AG10803 (cell line): ENCODE results near the gene ALG14.
"Not testable (repeated sequence)": the region's sequence is repeated elsewhere in the genome, so short reads cannot be mapped to it uniquely, and the experiment has no call there.

Source experiments
- DNase-seq: peaks from one replicate; pipeline ENCODE4 v3.0.0; 2010; ENCODE audit warnings: low read depth
- H3K4me3 ChIP-seq: 2 replicates; pipeline ENCODE4 v1.5.1; 2011; ENCODE audit warnings: mild to moderate bottlenecking, low read length, control low read depth
- TF ChIP-seq, protein P1 (sequence below): conservative IDR thresholded peaks from 2 replicates; pipeline ENCODE4 v1.5.1; 2011; ENCODE audit warnings: mild to moderate bottlenecking, low read length, control low read depth, inconsistent platforms

Gene ALG14

DNA sequence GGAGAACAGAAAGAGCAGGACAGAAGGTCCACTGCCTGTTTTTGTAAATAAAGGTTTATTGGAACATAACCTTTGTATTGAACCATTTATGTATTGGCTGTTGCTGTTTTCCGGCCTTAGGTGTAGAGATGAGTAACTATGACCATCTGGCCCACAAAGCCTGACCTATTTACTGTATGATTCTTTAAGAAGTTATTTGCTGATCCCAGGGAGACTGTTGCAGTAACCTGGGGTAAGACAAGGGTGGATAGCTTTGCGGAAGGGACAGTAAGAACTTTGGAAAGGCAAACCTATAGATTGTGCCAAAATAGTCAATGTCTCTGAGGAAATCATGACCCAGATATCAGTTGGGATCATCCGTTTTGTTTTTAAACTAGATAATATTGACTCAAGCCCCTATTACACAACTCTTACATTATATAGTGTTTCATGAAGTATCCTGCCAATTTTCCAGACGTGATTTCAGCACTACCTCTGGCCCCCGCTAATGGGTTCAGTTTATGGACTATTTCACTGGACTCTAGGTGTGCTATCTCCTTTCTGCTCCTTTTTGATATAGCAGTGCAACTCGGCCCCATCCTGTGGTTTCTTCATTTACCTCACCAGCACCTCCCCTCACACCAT, 23.6 kb upstream of the ALG14 start:
- no peak for DNase-seq
- no peak overlapping the region for H3K4me3 ChIP-seq
- TF ChIP-seq, protein P1, sequence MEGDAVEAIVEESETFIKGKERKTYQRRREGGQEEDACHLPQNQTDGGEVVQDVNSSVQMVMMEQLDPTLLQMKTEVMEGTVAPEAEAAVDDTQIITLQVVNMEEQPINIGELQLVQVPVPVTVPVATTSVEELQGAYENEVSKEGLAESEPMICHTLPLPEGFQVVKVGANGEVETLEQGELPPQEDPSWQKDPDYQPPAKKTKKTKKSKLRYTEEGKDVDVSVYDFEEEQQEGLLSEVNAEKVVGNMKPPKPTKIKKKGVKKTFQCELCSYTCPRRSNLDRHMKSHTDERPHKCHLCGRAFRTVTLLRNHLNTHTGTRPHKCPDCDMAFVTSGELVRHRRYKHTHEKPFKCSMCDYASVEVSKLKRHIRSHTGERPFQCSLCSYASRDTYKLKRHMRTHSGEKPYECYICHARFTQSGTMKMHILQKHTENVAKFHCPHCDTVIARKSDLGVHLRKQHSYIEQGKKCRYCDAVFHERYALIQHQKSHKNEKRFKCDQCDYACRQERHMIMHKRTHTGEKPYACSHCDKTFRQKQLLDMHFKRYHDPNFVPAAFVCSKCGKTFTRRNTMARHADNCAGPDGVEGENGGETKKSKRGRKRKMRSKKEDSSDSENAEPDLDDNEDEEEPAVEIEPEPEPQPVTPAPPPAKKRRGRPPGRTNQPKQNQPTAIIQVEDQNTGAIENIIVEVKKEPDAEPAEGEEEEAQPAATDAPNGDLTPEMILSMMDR: no peak

DNA sequence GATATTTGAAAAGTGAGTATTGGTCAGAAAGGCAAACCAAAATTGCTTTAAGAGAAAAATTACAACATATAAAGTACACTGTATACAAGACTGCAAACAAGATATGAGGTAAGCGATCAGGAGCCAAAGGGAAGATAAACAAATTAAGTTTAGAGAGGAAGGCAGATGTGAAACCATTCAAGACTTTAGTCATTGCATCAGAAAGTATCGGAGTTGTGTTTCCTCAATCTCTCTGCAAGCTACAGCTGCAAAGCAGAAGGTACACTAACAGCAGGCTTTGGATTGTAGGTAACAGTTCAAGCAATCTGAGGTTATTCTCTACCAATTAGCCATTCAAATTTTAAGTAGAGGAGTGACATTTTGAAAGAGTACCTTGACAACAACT, 23.1 kb upstream of the ALG14 start:
- no peak overlapping the region for H3K4me3 ChIP-seq
- no peak for DNase-seq
- TF ChIP-seq, protein P1: no peak

DNA sequence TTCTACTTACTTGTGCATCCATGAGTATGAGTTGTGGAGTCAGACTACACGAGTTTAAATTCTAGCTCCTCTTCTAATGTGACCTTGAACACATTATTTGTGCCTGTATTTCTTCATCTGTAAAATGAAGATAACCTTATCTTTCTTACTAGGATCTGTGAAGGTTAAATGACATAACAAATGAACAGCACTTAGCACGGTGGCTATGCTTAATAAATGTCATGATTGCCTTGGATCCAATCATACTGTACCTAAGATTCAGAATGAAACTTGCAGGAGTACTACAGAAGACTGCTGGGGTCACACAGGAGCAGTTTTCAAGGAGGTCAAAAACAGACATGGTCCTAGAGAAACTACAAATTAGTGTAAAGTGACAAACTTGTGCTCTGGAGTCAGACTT, 22.2 kb upstream of the ALG14 start:
- H3K4me3 ChIP-seq: no peak overlapping the region
- no peak for DNase-seq
- TF ChIP-seq, protein P1: no peak

DNA sequence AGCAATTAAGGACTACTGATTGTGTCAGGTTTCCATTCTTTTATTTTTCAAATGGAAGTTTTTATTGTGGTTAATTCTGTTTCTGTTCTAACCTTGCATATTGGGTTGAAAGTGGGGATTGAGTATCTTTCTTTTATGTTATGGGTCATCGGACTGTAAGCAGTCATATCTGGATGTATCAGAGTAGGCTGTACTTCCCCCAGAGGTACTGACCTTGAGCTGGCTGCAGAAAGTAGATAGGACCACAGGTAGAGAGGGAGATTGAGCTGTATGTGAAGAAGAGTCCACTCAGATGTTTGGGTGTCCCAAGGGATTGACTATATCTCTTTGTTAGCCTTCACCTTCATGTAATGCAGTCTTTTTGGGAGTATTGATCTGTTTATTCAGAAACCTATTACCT, 20.5 kb upstream of the ALG14 start:
- H3K4me3 ChIP-seq: no peak overlapping the region
- TF ChIP-seq, protein P1: no peak
- no peak for DNase-seq

DNA sequence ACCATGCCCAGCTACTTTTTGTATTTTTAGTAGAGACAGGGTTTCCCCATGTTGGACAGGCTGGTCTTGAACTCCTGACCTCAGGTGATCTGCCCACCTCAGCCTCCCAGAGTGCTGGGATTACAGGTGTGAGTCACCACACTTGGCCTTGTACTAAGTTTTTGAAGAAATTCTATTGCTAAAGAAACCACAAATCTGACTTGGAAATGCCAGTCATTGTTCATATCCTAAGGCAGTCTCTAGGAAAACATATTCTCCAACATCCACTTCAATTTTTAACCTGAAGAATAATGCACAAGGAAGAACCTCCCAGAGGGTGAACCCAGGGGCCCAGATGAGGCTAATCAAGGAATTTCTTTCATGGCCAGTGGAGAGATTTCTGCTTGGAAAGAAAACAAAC, 20.1 kb upstream of the ALG14 start:
- DNase-seq, H3K4me3 ChIP-seq: not testable (repeated sequence)

DNA sequence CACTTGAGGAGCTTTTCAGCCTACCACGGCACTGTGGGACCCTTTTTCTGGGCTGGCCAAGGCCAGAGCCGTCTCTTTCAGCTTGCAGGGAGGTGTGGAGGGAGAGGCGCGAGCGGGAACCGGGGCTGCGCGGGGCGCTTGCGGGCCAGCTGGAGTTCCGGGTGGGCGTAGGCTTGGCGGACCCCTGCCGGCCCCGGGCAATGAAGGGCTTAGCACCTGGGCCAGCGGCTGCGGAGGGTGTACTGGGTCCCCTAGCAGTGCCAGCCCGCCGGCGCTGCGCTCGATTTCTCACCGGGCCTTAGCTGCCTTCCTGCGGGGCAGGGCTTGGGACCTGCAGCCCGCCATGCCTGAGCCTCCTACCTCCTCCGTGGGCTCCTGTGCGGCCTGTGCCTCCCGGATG, 18.5 kb upstream of the ALG14 start:
- DNase-seq, H3K4me3 ChIP-seq: not testable (repeated sequence)

DNA sequence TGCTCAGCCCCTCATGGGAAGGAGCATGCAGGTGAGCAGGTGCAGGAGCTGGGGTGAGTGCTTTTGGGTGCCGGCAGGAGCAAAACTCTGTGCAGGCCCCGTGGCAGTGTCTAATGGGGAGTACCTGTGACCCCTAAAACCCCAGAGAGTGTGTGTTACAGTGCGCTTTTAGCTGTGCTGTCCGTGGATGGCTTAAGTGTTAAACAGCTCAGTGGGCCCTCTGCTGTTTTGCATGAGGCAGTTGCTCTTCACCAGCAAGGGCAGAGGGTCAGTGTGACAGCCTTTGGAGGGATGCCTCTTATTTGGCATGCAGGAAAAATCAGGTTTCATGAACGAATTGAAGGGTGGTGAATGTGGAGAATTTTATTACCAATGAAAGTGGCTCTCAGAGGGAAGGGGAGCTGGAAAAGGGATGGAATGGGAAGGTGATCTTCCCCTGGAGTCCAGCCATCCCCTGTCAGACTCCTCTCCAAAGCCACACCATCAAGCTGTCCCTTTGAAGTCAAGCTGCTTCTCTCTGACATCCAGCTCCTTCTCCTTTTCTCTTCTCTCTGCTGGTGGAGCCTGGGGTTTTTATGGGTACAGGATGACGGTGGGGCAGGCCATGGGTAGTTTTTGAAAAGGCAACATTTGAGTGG, 17.0 kb upstream of the ALG14 start:
- TF ChIP-seq, protein P1: no peak
- DNase-seq: no peak
- no peak overlapping the region for H3K4me3 ChIP-seq

DNA sequence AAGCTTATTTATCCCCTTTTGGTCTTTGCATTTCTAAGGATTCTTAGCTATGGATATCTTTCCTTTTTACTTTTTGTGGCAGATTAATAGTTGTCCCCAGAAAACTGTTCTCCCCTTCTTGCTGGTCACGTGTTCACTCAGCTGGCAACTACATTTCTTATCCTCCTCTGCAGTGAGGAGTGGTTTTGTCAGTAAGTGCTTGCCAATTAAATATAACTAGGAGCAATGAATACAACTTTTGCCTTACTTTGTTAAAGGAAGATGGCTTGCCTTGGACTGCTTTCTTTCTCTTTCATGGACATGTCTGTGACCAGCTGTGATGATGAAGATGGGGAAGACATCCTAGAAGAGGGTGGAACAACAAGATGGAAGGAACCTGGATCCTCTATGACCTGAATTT, 15.6 kb upstream of the ALG14 start:
- no peak for DNase-seq
- TF ChIP-seq, protein P1: no peak
- no peak overlapping the region for H3K4me3 ChIP-seq
